ENCODE data around the gene DCTN2. TPM values are rescaled to one million over a fixed set of nuclear protein-coding genes. Genes with fewer than 3 reads are reported as not detected.
A peak's percentile ranks its signal among the peaks of the same experiment; 100 is the strongest.

DCTN2 gene
- total RNA-seq, 1 experiment from 2014 or later = 129 TPM

GRCh38 chr12:57530396-57531142 is 16.4 kb downstream of the DCTN2 start:
- ChIA-PET POLR2A (ENCODE audit: low non-redundant PET) (no interaction called here), CTCF (interaction anchor here (0.7 kb wide), 1 partner anchor 53 kb away, joined by 3 read pairs; no protein-coding TSS in a partner anchor)
- intact Hi-C loops (cut with micrococcal nuclease; ENCODE audit: unreplicated experiment) = no loop called here
- DNase-seq (ENCODE audit: low spot score) = no peak
- BruUV-seq (replicated peaks) = TSS peak; percentile 86
- H3K27ac ChIP-seq (ENCODE audit: low read depth, low read length, poor library complexity, severe bottlenecking) = no peak overlapping the region
- TF ChIP-seq EZH2 (IDR thresholded peaks at IDR 0.05; ENCODE audit: borderline replicate concordance, low read depth, low read length, poor library complexity, severe bottlenecking) (no peak), CTCF (conservative IDR thresholded peaks at IDR 0.05; ENCODE audit: low read depth, low read length) (no peak)
- H3K9me3 ChIP-seq (ENCODE audit: low read depth, low read length, poor library complexity, severe bottlenecking) = no peaks in the 10 kb centered on the region
- no peak overlapping the region for H3K4me3 ChIP-seq (ENCODE audit: low read depth, low read length, poor library complexity, severe bottlenecking)
- H3K27me3 ChIP-seq (replicated peaks; ENCODE audit: insufficient read depth, low read depth, low read length, poor library complexity) = no peaks in the 10 kb centered on the region
- H3K4me1 ChIP-seq (ENCODE audit: insufficient read depth, low read length, poor library complexity, severe bottlenecking) = no peaks in the 10 kb centered on the region
- H3K36me3 ChIP-seq (ENCODE audit: insufficient read depth, low read length, poor library complexity, severe bottlenecking) = peaks cover 91% of the 10 kb centered on the region

GRCh38 chr12:57529831-57530230 is 17.2 kb downstream of the DCTN2 start:
- Histone ChIP-seq H3K27ac (ENCODE audit: low read depth, low read length, poor library complexity, severe bottlenecking) (no peak overlapping the region), H3K4me1 (ENCODE audit: insufficient read depth, low read length, poor library complexity, severe bottlenecking) (peaks cover 2% of the 10 kb centered on the region), H3K4me3 (ENCODE audit: low read depth, low read length, poor library complexity, severe bottlenecking) (no peak overlapping the region), H3K27me3 (replicated peaks; ENCODE audit: insufficient read depth, low read depth, low read length, poor library complexity) (no peaks in the 10 kb centered on the region), H3K36me3 (ENCODE audit: insufficient read depth, low read length, poor library complexity, severe bottlenecking) (peaks cover 93% of the 10 kb centered on the region), H3K9me3 (ENCODE audit: low read depth, low read length, poor library complexity, severe bottlenecking) (no peaks in the 10 kb centered on the region)
- TSS peak; percentile 54 for BruUV-seq (replicated peaks)
- CTCF ChIA-PET = interaction anchor here (0.7 kb wide), 1 partner anchor 54 kb away, joined by 3 read pairs; no protein-coding TSS in a partner anchor
- TF ChIP-seq EZH2 (IDR thresholded peaks at IDR 0.05; ENCODE audit: borderline replicate concordance, low read depth, low read length, poor library complexity, severe bottlenecking) = no peak
- no peak for TF ChIP-seq CTCF (conservative IDR thresholded peaks at IDR 0.05; ENCODE audit: low read depth, low read length)
- POLR2A ChIA-PET (ENCODE audit: low non-redundant PET) = no interaction called here
- intact Hi-C loops (cut with micrococcal nuclease; ENCODE audit: unreplicated experiment) = no loop called here
- DNase-seq (ENCODE audit: low spot score) = no peak

GRCh38 chr12:57528831-57529555 is 18.0 kb downstream of the DCTN2 start:
- BruUV-seq (replicated peaks) = no TSS peak
- Histone ChIP-seq H3K27me3 (replicated peaks; ENCODE audit: insufficient read depth, low read depth, low read length, poor library complexity) (no peaks in the 10 kb centered on the region), H3K27ac (ENCODE audit: low read depth, low read length, poor library complexity, severe bottlenecking) (no peak overlapping the region), H3K4me3 (ENCODE audit: low read depth, low read length, poor library complexity, severe bottlenecking) (no peak overlapping the region), H3K36me3 (ENCODE audit: insufficient read depth, low read length, poor library complexity, severe bottlenecking) (peaks cover 89% of the 10 kb centered on the region), H3K9me3 (ENCODE audit: low read depth, low read length, poor library complexity, severe bottlenecking) (no peaks in the 10 kb centered on the region), H3K4me1 (ENCODE audit: insufficient read depth, low read length, poor library complexity, severe bottlenecking) (peaks cover 10% of the 10 kb centered on the region)
- CTCF ChIA-PET = no interaction called here
- TF ChIP-seq CTCF (conservative IDR thresholded peaks at IDR 0.05; ENCODE audit: low read depth, low read length) = no peak
- no peak for TF ChIP-seq EZH2 (IDR thresholded peaks at IDR 0.05; ENCODE audit: borderline replicate concordance, low read depth, low read length, poor library complexity, severe bottlenecking)
- DNase-seq (ENCODE audit: low spot score) = no peak
- POLR2A ChIA-PET (ENCODE audit: low non-redundant PET) = no interaction called here
- intact Hi-C loops (cut with micrococcal nuclease; ENCODE audit: unreplicated experiment) = no loop called here

All from A673 (cell line).